ENCODE data around the gene KATNAL2. TPM values are rescaled to one million over a fixed set of nuclear protein-coding genes. Genes with fewer than 3 reads are reported as not detected.
"Not testable (repeated sequence)": the region's sequence is repeated elsewhere in the genome, so short reads cannot be mapped to it uniquely, and the experiment has no call there.

Gene KATNAL2
- total RNA-seq, 2 experiments from 2014 or later: 0.43 to 0.58 TPM

DNA sequence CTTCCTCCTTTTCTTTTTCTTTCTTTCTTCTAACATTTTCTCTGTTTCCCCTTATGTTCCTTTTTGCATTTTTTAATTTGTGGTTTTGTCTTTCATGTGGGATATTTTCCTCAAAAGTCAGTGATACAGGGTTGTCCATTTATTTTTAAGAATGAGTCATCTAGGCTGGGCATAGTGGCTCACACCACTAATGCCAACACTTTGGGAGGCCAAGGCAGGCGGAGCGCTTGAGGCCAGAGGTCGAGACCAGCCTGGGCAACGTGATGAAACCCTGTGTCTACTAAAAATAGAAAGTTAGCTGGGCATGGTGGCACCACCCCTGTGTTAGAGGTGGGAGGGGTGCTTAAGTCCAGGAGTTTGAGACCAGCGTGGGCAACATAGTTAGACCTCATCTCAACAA, 35.8 kb downstream of the KATNAL2 start:
- Mint-ChIP-seq H3K4me1 (peaks cover 1% of the 10 kb centered on the region), H3K27ac (no peak overlapping the region), H3K36me3 (no peaks in the 10 kb centered on the region), H3K27me3 (peaks cover 9% of the 10 kb centered on the region), H3K4me3 (no peak overlapping the region), H3K9me3 (no peaks in the 10 kb centered on the region)
- DNase-seq (no peak), ATAC-seq (ENCODE audit: low read depth) (no peak)
- POLR2A ChIA-PET: no interaction called here

DNA sequence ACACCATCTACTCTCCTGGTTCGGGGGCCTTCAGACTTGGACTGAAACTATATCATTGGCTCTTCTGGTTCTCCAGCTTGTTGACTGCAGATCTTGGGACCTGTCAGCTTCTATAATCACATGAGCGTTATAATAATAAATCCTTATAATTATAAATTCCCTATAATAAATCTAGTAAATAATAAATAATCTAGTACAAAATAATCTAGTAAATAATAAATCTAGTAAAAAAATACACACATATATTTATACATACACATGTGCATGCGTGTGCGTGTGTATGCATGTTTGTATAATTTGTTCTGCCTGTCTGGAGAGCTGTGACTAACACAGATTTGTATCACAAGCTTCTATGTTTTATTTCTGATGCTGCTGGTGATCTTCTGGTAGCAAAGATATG, 40.8 kb downstream of the KATNAL2 start:
- no peak for ATAC-seq (ENCODE audit: low read depth)
- DNase-seq: no peak
- POLR2A ChIA-PET: no interaction called here
- Mint-ChIP-seq H3K27ac (no peak overlapping the region), H3K9me3 (no peaks in the 10 kb centered on the region), H3K36me3 (no peaks in the 10 kb centered on the region), H3K27me3 (no peaks in the 10 kb centered on the region), H3K4me3 (no peak overlapping the region), H3K4me1 (no peaks in the 10 kb centered on the region)

GRCh38 chr18:46963656-46964578, 46.5 kb downstream of the KATNAL2 start:
- POLR2A ChIA-PET; H3K4me1 Mint-ChIP-seq; H3K4me3 Mint-ChIP-seq; DNase-seq; ATAC-seq (ENCODE audit: low read depth); H3K27ac Mint-ChIP-seq; H3K9me3 Mint-ChIP-seq; H3K36me3 Mint-ChIP-seq; H3K27me3 Mint-ChIP-seq: not testable (repeated sequence)

- H3K4me1 Mint-ChIP-seq, DNase-seq, H3K27me3 Mint-ChIP-seq, H3K9me3 Mint-ChIP-seq, H3K27ac Mint-ChIP-seq, H3K36me3 Mint-ChIP-seq, POLR2A ChIA-PET, H3K4me3 Mint-ChIP-seq: not testable (repeated sequence)
- peak; percentile 30 for ATAC-seq (ENCODE audit: low read depth)
Observed at GRCh38 chr18:46964579-46965293, 47.3 kb downstream of the KATNAL2 start.

- H3K27ac Mint-ChIP-seq; DNase-seq; H3K27me3 Mint-ChIP-seq; H3K4me1 Mint-ChIP-seq; H3K9me3 Mint-ChIP-seq; H3K36me3 Mint-ChIP-seq; POLR2A ChIA-PET; ATAC-seq (ENCODE audit: low read depth); H3K4me3 Mint-ChIP-seq: not testable (repeated sequence)
Observed at GRCh38 chr18:46966266-46966665, 48.9 kb downstream of the KATNAL2 start.

DNA sequence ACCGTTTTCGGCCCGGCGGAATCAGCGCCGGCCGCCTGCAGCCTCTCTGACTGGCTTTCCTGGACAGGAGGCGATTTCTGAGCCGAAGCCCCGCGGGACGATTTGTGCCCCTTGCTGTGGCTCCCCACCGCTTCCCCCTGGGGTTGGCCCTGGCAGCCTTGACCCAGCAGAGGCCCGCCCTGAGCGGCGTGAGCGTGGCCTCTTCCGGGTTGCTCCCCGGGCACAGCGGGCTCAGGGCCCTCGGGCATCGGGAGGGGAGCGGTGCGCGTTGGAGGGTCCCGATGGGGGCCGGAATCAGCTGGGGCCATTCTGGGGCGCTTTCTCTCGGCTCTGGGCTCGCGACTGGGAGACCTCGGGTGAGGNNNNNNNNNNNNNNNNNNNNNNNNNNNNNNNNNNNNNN, 52.1 kb downstream of the KATNAL2 start:
- POLR2A ChIA-PET; H3K27ac Mint-ChIP-seq; H3K4me1 Mint-ChIP-seq; ATAC-seq (ENCODE audit: low read depth); H3K36me3 Mint-ChIP-seq; H3K9me3 Mint-ChIP-seq; H3K27me3 Mint-ChIP-seq; DNase-seq; H3K4me3 Mint-ChIP-seq: not testable (repeated sequence)

DNA sequence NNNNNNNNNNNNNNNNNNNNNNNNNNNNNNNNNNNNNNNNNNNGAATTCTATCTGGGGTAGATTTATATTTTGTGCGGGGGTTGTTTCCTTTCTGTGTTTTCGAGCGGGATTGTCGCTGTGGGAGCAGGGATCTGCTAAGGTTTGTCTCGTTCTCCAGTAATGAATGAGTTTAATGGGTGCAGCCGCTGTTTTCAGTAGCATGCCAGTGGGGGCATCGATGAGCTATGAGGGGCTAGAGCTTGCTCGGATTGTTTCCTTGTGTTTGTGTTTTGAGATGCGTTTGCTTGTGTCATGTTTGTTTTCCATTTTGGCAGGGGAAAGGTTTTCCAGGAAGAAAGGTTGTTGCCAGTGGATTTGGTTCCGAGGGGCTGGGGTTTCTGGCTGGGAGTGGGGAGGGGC, 102.5 kb downstream of the KATNAL2 start:
- H3K4me1 Mint-ChIP-seq; H3K4me3 Mint-ChIP-seq; DNase-seq; H3K27ac Mint-ChIP-seq; H3K36me3 Mint-ChIP-seq; H3K27me3 Mint-ChIP-seq; ATAC-seq (ENCODE audit: low read depth); H3K9me3 Mint-ChIP-seq; POLR2A ChIA-PET: not testable (repeated sequence)

DNA sequence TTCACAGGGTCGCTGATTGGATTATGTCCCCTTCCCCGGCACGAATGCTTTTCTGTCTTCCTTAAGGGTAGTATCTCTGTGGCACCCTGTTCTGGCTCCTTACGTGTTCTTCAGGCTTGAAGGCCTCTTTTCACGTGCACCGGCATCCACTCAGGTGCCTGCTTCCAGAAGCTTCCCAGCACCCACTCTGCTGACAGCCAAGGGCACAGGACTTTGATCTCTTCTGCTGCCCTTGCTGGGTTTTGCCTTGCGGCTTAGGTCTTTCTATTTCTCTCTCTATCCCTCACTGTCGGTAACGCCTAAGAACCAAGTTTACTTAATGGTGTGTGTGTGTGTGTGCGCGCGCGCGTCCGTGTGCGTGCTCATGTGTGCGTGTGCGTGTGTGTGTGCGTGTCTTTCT, 103.4 kb downstream of the KATNAL2 start:
- DNase-seq; H3K36me3 Mint-ChIP-seq; POLR2A ChIA-PET; H3K27me3 Mint-ChIP-seq; H3K4me3 Mint-ChIP-seq; H3K27ac Mint-ChIP-seq; H3K4me1 Mint-ChIP-seq; H3K9me3 Mint-ChIP-seq; ATAC-seq (ENCODE audit: low read depth): not testable (repeated sequence)

- H3K27ac Mint-ChIP-seq; H3K4me3 Mint-ChIP-seq; DNase-seq; H3K36me3 Mint-ChIP-seq; H3K27me3 Mint-ChIP-seq; ATAC-seq (ENCODE audit: low read depth); H3K4me1 Mint-ChIP-seq; POLR2A ChIA-PET; H3K9me3 Mint-ChIP-seq: not testable (repeated sequence)
Observed at GRCh38 chr18:47022821-47023220, 105.4 kb downstream of the KATNAL2 start.

DNA sequence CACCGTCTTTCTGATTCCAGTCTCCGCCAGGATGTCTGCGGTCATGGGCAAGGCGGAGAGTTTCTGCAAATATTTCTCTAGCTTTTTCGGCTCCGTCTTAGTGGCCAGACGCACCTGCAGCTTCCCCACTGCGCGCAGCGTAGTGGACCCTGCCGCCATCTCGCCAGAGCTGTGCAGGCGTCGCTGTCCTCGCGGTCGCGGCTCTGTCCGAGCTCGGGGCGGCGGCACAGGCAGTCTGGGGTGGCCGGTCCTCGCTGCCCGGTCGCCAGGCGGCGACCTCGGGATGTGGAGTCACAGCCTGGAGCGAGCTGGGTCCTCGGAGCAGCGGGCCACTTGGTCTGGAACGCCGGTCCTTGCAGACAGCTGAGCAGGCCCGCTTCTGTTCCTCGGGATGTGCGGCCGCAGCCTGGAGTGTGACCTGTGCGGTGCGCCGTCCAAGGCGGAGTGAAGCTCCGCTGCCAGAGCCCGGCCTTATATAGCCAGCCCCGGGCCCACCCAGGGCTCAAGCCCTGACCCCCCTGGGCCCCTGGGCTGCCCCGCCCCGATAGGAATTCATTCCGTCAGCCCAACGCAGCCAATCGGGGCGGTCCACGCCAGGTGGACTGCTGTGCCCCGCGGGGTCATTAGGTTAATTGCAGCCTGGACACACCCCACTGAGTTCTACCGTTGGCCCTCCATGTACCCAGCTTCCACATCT, 106.5 kb downstream of the KATNAL2 start:
- POLR2A ChIA-PET; H3K27me3 Mint-ChIP-seq; H3K36me3 Mint-ChIP-seq; H3K4me1 Mint-ChIP-seq; H3K27ac Mint-ChIP-seq; DNase-seq; H3K9me3 Mint-ChIP-seq; H3K4me3 Mint-ChIP-seq; ATAC-seq (ENCODE audit: low read depth): not testable (repeated sequence)

GRCh38 chr18:47025557-47026174, 108.3 kb downstream of the KATNAL2 start:
- H3K36me3 Mint-ChIP-seq; H3K27ac Mint-ChIP-seq; H3K9me3 Mint-ChIP-seq; ATAC-seq (ENCODE audit: low read depth); H3K4me3 Mint-ChIP-seq; POLR2A ChIA-PET; DNase-seq; H3K27me3 Mint-ChIP-seq; H3K4me1 Mint-ChIP-seq: not testable (repeated sequence)

DNA sequence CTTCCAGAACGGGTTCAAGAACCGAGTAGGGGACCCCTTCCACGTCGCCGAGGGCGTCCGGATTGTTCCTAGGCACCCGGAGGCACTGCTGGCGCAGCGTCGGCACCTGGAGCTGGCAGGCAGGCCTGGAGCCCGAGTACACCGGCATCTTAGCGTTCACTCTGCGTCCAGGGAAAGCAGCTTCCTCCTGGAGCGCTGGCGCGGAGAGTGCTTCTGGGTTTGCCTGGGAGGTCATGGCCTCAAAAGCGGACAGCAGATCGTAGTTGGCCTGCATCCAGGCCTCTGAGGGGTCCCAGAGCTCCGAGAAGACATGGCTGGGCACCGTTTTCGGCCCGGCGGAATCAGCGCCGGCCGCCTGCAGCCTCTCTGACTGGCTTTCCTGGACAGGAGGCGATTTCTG, 111.3 kb downstream of the KATNAL2 start:
- H3K9me3 Mint-ChIP-seq; POLR2A ChIA-PET; H3K27me3 Mint-ChIP-seq; H3K36me3 Mint-ChIP-seq; H3K4me1 Mint-ChIP-seq; H3K27ac Mint-ChIP-seq; ATAC-seq (ENCODE audit: low read depth); H3K4me3 Mint-ChIP-seq; DNase-seq: not testable (repeated sequence)

DNA sequence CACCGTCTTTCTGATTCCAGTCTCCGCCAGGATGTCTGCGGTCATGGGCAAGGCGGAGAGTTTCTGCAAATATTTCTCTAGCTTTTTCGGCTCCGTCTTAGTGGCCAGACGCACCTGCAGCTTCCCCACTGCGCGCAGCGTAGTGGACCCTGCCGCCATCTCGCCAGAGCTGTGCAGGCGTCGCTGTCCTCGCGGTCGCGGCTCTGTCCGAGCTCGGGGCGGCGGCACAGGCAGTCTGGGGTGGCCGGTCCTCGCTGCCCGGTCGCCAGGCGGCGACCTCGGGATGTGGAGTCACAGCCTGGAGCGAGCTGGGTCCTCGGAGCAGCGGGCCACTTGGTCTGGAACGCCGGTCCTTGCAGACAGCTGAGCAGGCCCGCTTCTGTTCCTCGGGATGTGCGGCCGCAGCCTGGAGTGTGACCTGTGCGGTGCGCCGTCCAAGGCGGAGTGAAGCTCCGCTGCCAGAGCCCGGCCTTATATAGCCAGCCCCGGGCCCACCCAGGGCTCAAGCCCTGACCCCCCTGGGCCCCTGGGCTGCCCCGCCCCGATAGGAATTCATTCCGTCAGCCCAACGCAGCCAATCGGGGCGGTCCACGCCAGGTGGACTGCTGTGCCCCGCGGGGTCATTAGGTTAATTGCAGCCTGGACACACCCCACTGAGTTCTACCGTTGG, 112.4 kb downstream of the KATNAL2 start:
- H3K4me3 Mint-ChIP-seq, POLR2A ChIA-PET, DNase-seq, H3K9me3 Mint-ChIP-seq, H3K4me1 Mint-ChIP-seq, H3K27me3 Mint-ChIP-seq, H3K36me3 Mint-ChIP-seq, H3K27ac Mint-ChIP-seq: not testable (repeated sequence)
- peak; percentile 10 for ATAC-seq (ENCODE audit: low read depth)
